Amygdala (tissue), 56 donors: ENCODE results near the gene SMYD5.

Source experiments
- DNase-seq, 56 donors: peaks; one replicate each; lab custom pipeline; 2025; lab: John Stamatoyannopoulos, UW

The SMYD5 gene

GRCh38 chr2:73203055-73203681 lies 10.9 kb upstream of the SMYD5 start:
- DNase-seq: no peak

- no peak for DNase-seq
Measured at GRCh38 chr2:73205611-73206010, 8.4 kb upstream of the SMYD5 start.

- no peak for DNase-seq
Measured at GRCh38 chr2:73208258-73208657, 5.8 kb upstream of the SMYD5 start.

- no peak for DNase-seq
Measured at GRCh38 chr2:73210019-73210418, 4.0 kb upstream of the SMYD5 start.

GRCh38 chr2:73210696-73211095 lies 3.3 kb upstream of the SMYD5 start:
- no peak for DNase-seq

GRCh38 chr2:73212098-73212447 lies 2.0 kb upstream of the SMYD5 start:
- DNase-seq: no peak

GRCh38 chr2:73212448-73213176 lies 1.4 kb upstream of the SMYD5 start:
- DNase-seq: peak in 47 of 56 donors; percentile 4 to 73 (median 31)

GRCh38 chr2:73215254-73215653 lies 1.2 kb downstream of the SMYD5 start:
- DNase-seq: no peak

- DNase-seq: no peak
Measured at GRCh38 chr2:73217160-73217559, 3.1 kb downstream of the SMYD5 start.

GRCh38 chr2:73217826-73218225 lies 3.8 kb downstream of the SMYD5 start:
- no peak for DNase-seq

GRCh38 chr2:73218298-73218697 lies 4.3 kb downstream of the SMYD5 start:
- no peak for DNase-seq

- DNase-seq: no peak
Measured at GRCh38 chr2:73223821-73224220, 9.8 kb downstream of the SMYD5 start.

- DNase-seq: no peak
Measured at GRCh38 chr2:73225513-73226360, 11.7 kb downstream of the SMYD5 start.

- DNase-seq: no peak
Measured at GRCh38 chr2:73227086-73227485, 13.0 kb downstream of the SMYD5 start.

GRCh38 chr2:73228631-73229030 lies 14.6 kb downstream of the SMYD5 start:
- DNase-seq: no peak

- DNase-seq: peak in 9 of 56 donors; percentile 45 to 80 (median 58)
Measured at GRCh38 chr2:73232403-73233153, 18.5 kb downstream of the SMYD5 start.

- peak; percentile 86 to 100 (median 98) for DNase-seq
Measured at GRCh38 chr2:73233154-73233931, 19.3 kb downstream of the SMYD5 start, which contains the start of gene PRADC1. TSS of gene PRADC1 (minus strand) at chr2:73233239. CDS start at chr2:73233160, 79 bp downstream.

- peak; percentile 43 to 96 (median 90) for DNase-seq
Measured at GRCh38 chr2:73233932-73234832, 20.1 kb downstream of the SMYD5 start, which contains the start of gene CCT7. TSS of gene CCT7 (plus strand) at chr2:73234308. CDS start at chr2:73234379, 71 bp downstream.
